CD14-positive monocyte (primary cell): ENCODE data around the gene UBE2G1. TPM values are rescaled to one million over a fixed set of nuclear protein-coding genes. Genes with fewer than 3 reads are reported as not detected.

Experiments
- DNase-seq, 3 donors: peaks; one replicate each; pipeline ENCODE4 v3.0.0-alpha.2; 2011 to 2022
- H2AFZ ChIP-seq: 2 replicates; pipeline ENCODE4 v1.6.0; 2012; ENCODE audit warnings: mild to moderate bottlenecking, low read depth, low read length, inconsistent platforms; ENCODE audit not compliant: insufficient read depth, poor library complexity, severe bottlenecking
- H3K27ac ChIP-seq, 2 donors: 1 replicate in 1 of 2; 2 replicates in 1 of 2; pipeline ENCODE4 v1.5.1; 2012 to 2013; ENCODE audit warnings: low read length in 2 of 2, control low read depth in 1 of 2, inconsistent platforms in 1 of 2, low read depth in 1 of 2, mild to moderate bottlenecking in 1 of 2
- H3K27me3 ChIP-seq, 2 donors: one replicate each; pipeline versions ENCODE4 v1.6.0 to v1.6.1; 2011 to 2013; ENCODE audit warnings: low read length in 2 of 2; ENCODE audit not compliant: control insufficient read depth in 2 of 2, insufficient read depth in 2 of 2
- H3K36me3 ChIP-seq, 2 donors: replicated peaks in 1 of 2; 1 replicate in 1 of 2; 2 replicates in 1 of 2; pipeline versions ENCODE4 v1.5.1 to v1.6.1; 2012 to 2013; ENCODE audit warnings: low read length in 2 of 2, control low read depth in 1 of 2, inconsistent platforms in 1 of 2, mild to moderate bottlenecking in 1 of 2; ENCODE audit not compliant: insufficient read depth in 2 of 2, control insufficient read depth in 1 of 2
- H3K4me1 ChIP-seq, 2 donors: 1 replicate in 1 of 2; 2 replicates in 1 of 2; pipeline versions ENCODE4 v1.5.1 to v1.6.1; 2012 to 2013; ENCODE audit warnings: low read length in 2 of 2, control low read depth in 1 of 2, inconsistent platforms in 1 of 2, mild to moderate bottlenecking in 1 of 2, moderate library complexity in 1 of 2; ENCODE audit not compliant: insufficient read depth in 2 of 2, control insufficient read depth in 1 of 2
- H3K4me2 ChIP-seq: replicated peaks from 2 replicates; pipeline ENCODE3; 2012; ENCODE audit warnings: low read length, moderate library complexity, mild to moderate bottlenecking; ENCODE audit not compliant: poor library complexity, severe bottlenecking; ENCODE audit errors: extremely low read depth
- H3K4me3 ChIP-seq, 3 experiments: fragments of 200-600 bp in 1 of 3; sonication (generic) in 1 of 3; replicated peaks in 1 of 3; 1 replicate in 2 of 3; 2 replicates in 1 of 3; pipeline ENCODE4 v1.5.1; 2011 to 2013; ENCODE audit warnings: low read length in 3 of 3, mild to moderate bottlenecking in 3 of 3, control low read depth in 2 of 3, low read depth in 2 of 3, inconsistent platforms in 1 of 3, moderate library complexity in 1 of 3
- H3K79me2 ChIP-seq: 2 replicates; pipeline ENCODE4 v1.6.0; 2012; ENCODE audit warnings: mild to moderate bottlenecking, control low read depth, inconsistent platforms, low read length, moderate library complexity; ENCODE audit not compliant: insufficient read depth
- H3K9ac ChIP-seq: 2 replicates; pipeline ENCODE4 v1.6.0; 2017; ENCODE audit warnings: low read length, mild to moderate bottlenecking; ENCODE audit not compliant: insufficient read depth, poor library complexity, severe bottlenecking
- H3K9me3 ChIP-seq, 2 donors: replicated peaks in 1 of 2; 1 replicate in 1 of 2; 2 replicates in 1 of 2; pipeline versions ENCODE4 v1.5.1 to v1.6.1; 2012 to 2013; ENCODE audit warnings: low read length in 2 of 2, control low read depth in 1 of 2; ENCODE audit not compliant: control insufficient read depth in 1 of 2, insufficient read depth in 1 of 2
- H4K20me1 ChIP-seq: 2 replicates; pipeline ENCODE4 v1.6.0; 2012; ENCODE audit warnings: mild to moderate bottlenecking, low read length, control low read depth, moderate library complexity; ENCODE audit not compliant: insufficient read depth
- H3K27ac Mint-ChIP-seq, 7 donors: one replicate each; pipeline ENCODE4 v1.8.0; 2020; ENCODE audit warnings: mild to moderate bottlenecking in 7 of 7, mixed read lengths in 7 of 7, moderate library complexity in 6 of 7, inconsistent platforms in 2 of 7
- H3K27me3 Mint-ChIP-seq, 3 donors: one replicate each; pipeline ENCODE4 v1.8.0; 2021 to 2022; ENCODE audit warnings: low read depth in 3 of 3, mild to moderate bottlenecking in 3 of 3, mixed read lengths in 3 of 3, moderate library complexity in 3 of 3, inconsistent platforms in 1 of 3
- H3K36me3 Mint-ChIP-seq, 2 donors: one replicate each; pipeline ENCODE4 v1.8.0; 2020; ENCODE audit warnings: mixed read lengths in 2 of 2, inconsistent platforms in 1 of 2, mild to moderate bottlenecking in 1 of 2
- H3K4me1 Mint-ChIP-seq: one replicate; pipeline ENCODE4 v1.8.0; 2020; ENCODE audit warnings: mild to moderate bottlenecking, mixed read lengths
- H3K4me3 Mint-ChIP-seq, 2 donors: one replicate each; pipeline ENCODE4 v1.8.0; 2020; ENCODE audit warnings: mild to moderate bottlenecking in 2 of 2, mixed read lengths in 2 of 2, moderate library complexity in 1 of 2
- H3K9me3 Mint-ChIP-seq, 7 donors: one replicate each; pipeline ENCODE4 v1.8.0; 2020 to 2022; ENCODE audit warnings: mixed read lengths in 7 of 7, mild to moderate bottlenecking in 6 of 7, moderate library complexity in 6 of 7, inconsistent platforms in 2 of 7
- WGBS: methylation state at CpG from one replicate; pipeline ENCODE4 v1.1.5; 2013; ENCODE audit warnings: missing lambda C conversion rate; ENCODE audit not compliant: insufficient coverage; 5-methylcytosine and 5-hydroxymethylcytosine counted together
- intact Hi-C, 2 donors: fragments of 100-400 bp; cut with micrococcal nuclease; formaldehyde crosslinking; loops; one replicate each; pipeline versions ENCODE4 v1.15.0 to v1.15.1; 2023
- polyA plus RNA-seq, 3 donors: library from polyadenylated mRNA; depleted of rRNA in 1 of 3; unstranded in 2 of 3; stranded (reverse) in 1 of 3; fragments of 300-500 nt in 2 of 3; fragments of >200 nt in 1 of 3; fragmentation: Illumina TruSeq in 2 of 3; gene quantifications; 1 replicate in 2 of 3; 2 replicates in 1 of 3; pipeline ENCODE4 v1.2.3, GENCODE V29; 2012 to 2021
- TF ChIP-seq, protein P1 (sequence below): fragments of 200-600 bp; IDR thresholded peaks from one replicate; pipeline ENCODE4 v1.8.0; 2022; ENCODE audit warnings: antibody characterized with exemption, mild to moderate bottlenecking

The UBE2G1 gene
- polyA plus RNA-seq, 3 donors = 18.3 to 41.4 (median 29.3) TPM

GRCh38 chr17:4332296-4332970 is 34.0 kb downstream of the UBE2G1 start:
- Mint-ChIP-seq H3K36me3 (peaks cover 2 to 6% of the 10 kb centered on the region in 2 donors), H3K27me3 (no peaks in the 10 kb centered on the region), H3K9me3 (peaks cover 0 to 2% (median 0%) of the 10 kb centered on the region in 7 donors), H3K4me1 (peaks cover 8% of the 10 kb centered on the region), H3K27ac (peak overlapping the region in 1 of 7 donors; percentile 27), H3K4me3 (no peak overlapping the region)
- no peak overlapping the region for H3K4me2 ChIP-seq
- no peaks in the 10 kb centered on the region for H3K4me1 ChIP-seq
- no peaks in the 10 kb centered on the region for H3K9me3 ChIP-seq
- no peaks in the 10 kb centered on the region for H3K27me3 ChIP-seq
- H3K9ac ChIP-seq = no peak overlapping the region
- no peak overlapping the region for H3K27ac ChIP-seq
- intact Hi-C loops = no loop called here
- TF ChIP-seq, protein P1, sequence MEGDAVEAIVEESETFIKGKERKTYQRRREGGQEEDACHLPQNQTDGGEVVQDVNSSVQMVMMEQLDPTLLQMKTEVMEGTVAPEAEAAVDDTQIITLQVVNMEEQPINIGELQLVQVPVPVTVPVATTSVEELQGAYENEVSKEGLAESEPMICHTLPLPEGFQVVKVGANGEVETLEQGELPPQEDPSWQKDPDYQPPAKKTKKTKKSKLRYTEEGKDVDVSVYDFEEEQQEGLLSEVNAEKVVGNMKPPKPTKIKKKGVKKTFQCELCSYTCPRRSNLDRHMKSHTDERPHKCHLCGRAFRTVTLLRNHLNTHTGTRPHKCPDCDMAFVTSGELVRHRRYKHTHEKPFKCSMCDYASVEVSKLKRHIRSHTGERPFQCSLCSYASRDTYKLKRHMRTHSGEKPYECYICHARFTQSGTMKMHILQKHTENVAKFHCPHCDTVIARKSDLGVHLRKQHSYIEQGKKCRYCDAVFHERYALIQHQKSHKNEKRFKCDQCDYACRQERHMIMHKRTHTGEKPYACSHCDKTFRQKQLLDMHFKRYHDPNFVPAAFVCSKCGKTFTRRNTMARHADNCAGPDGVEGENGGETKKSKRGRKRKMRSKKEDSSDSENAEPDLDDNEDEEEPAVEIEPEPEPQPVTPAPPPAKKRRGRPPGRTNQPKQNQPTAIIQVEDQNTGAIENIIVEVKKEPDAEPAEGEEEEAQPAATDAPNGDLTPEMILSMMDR = no peak
- peaks cover 95% of the 10 kb centered on the region for H4K20me1 ChIP-seq
- H3K36me3 ChIP-seq = peaks cover 0 to 4% of the 10 kb centered on the region in 2 donors
- no peak overlapping the region for H3K4me3 ChIP-seq
- WGBS = 99% methylated on average over 6 of the region's 6 CpGs
- peaks cover 95% of the 10 kb centered on the region for H3K79me2 ChIP-seq
- no peak overlapping the region for H2AFZ ChIP-seq
- DNase-seq = no peak

- DNase-seq = no peak
- intact Hi-C loops = no loop called here
- H3K9me3 ChIP-seq = no peaks in the 10 kb centered on the region
- Mint-ChIP-seq H3K36me3 (peaks cover 5 to 11% of the 10 kb centered on the region in 2 donors), H3K27ac (peak overlapping the region in 1 of 7 donors; percentile 19), H3K4me1 (peaks cover 5% of the 10 kb centered on the region), H3K27me3 (no peaks in the 10 kb centered on the region), H3K9me3 (peaks cover 0 to 8% (median 2%) of the 10 kb centered on the region in 7 donors), H3K4me3 (no peak overlapping the region)
- TF ChIP-seq, protein P1 = no peak
- WGBS = 93% methylated on average over 3 of the region's 7 CpGs
- no peak overlapping the region for H3K9ac ChIP-seq
- peaks cover 95% of the 10 kb centered on the region for H3K79me2 ChIP-seq
- peaks cover 95% of the 10 kb centered on the region for H4K20me1 ChIP-seq
- H2AFZ ChIP-seq = no peak overlapping the region
- H3K36me3 ChIP-seq = peaks cover 0 to 4% of the 10 kb centered on the region in 2 donors
- no peak overlapping the region for H3K4me3 ChIP-seq
- H3K4me1 ChIP-seq = no peaks in the 10 kb centered on the region
- no peak overlapping the region for H3K27ac ChIP-seq
- H3K4me2 ChIP-seq = no peak overlapping the region
- no peaks in the 10 kb centered on the region for H3K27me3 ChIP-seq
Observed at GRCh38 chr17:4331614-4332013, 34.9 kb downstream of the UBE2G1 start.
